ENCODE data around the gene POLR3H.

- TF ChIP-seq, protein P1, sequence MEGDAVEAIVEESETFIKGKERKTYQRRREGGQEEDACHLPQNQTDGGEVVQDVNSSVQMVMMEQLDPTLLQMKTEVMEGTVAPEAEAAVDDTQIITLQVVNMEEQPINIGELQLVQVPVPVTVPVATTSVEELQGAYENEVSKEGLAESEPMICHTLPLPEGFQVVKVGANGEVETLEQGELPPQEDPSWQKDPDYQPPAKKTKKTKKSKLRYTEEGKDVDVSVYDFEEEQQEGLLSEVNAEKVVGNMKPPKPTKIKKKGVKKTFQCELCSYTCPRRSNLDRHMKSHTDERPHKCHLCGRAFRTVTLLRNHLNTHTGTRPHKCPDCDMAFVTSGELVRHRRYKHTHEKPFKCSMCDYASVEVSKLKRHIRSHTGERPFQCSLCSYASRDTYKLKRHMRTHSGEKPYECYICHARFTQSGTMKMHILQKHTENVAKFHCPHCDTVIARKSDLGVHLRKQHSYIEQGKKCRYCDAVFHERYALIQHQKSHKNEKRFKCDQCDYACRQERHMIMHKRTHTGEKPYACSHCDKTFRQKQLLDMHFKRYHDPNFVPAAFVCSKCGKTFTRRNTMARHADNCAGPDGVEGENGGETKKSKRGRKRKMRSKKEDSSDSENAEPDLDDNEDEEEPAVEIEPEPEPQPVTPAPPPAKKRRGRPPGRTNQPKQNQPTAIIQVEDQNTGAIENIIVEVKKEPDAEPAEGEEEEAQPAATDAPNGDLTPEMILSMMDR (conservative IDR thresholded peaks at IDR 0.05 in 1 of 2, IDR thresholded peaks at IDR 0.05 in 1 of 2; ENCODE audit: extremely low read depth in 1 of 2, insufficient read depth in 1 of 2, low read depth in 1 of 2, low read length in 2 of 2): no peak
- no peak for TF ChIP-seq EZH2 (IDR thresholded peaks at IDR 0.05; ENCODE audit: borderline replicate concordance, low read length)
These were observed 65.3 kb downstream of the POLR3H start for GRCh38 chr22:41478891-41479521.
